MM.1S (cell line): ENCODE data around the gene ANKS6.

Source experiments
- EZH2 ChIP-seq: fragments of 300-600 bp; sonication (generic); optimal IDR thresholded peaks from 2 replicates; pipeline ENCODE3; 2017; ENCODE audit warnings: low read depth, mild to moderate bottlenecking, antibody characterized with exemption, low read length, mixed read lengths
- TF ChIP-seq, protein P1 (sequence below): fragments of 300-600 bp; sonication (generic); IDR thresholded peaks from 2 replicates; pipeline ENCODE4 v1.5.1; 2016; ENCODE audit warnings: antibody characterized with exemption, low read length, mixed read lengths

- TF ChIP-seq, protein P1, sequence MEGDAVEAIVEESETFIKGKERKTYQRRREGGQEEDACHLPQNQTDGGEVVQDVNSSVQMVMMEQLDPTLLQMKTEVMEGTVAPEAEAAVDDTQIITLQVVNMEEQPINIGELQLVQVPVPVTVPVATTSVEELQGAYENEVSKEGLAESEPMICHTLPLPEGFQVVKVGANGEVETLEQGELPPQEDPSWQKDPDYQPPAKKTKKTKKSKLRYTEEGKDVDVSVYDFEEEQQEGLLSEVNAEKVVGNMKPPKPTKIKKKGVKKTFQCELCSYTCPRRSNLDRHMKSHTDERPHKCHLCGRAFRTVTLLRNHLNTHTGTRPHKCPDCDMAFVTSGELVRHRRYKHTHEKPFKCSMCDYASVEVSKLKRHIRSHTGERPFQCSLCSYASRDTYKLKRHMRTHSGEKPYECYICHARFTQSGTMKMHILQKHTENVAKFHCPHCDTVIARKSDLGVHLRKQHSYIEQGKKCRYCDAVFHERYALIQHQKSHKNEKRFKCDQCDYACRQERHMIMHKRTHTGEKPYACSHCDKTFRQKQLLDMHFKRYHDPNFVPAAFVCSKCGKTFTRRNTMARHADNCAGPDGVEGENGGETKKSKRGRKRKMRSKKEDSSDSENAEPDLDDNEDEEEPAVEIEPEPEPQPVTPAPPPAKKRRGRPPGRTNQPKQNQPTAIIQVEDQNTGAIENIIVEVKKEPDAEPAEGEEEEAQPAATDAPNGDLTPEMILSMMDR = no peak
- no peak for TF ChIP-seq EZH2
These were observed 104.0 kb downstream of the ANKS6 start for GRCh38 chr9:98692392-98692791.
